Activated CD8-positive, alpha-beta memory T cell treated with anti-CD3 and anti-CD28 coated beads, Interleukin-2, amount 50 U/mL, for 1 hour (primary cell): Measurements from ENCODE around the gene CTXN2.

Experiments
- DNase-seq: peaks from one replicate; pipeline ENCODE4 v3.0.0-alpha.2; 2020; ENCODE audit errors: extremely low read depth

CTXN2 gene

DNA sequence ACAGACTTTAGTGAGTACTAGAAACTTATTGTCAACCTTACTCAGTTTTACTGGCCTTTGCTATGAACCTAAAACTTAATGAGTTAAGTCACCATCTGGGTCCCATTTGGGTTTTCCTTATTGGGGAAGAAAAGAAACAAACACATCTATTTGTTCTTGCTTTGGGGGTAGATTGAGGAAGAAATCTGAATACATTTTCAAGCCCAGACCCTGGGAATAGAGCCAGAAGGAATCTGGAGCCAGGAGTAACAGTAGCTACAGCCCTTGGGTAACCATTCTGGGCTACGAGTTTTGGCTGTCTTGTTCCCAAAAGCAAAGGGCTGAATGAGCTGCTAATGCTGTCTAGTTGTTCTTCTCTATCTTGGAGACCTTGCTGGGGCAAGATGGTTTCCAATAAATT lies 31.2 kb downstream of the CTXN2 start:
- DNase-seq: no peak

DNA sequence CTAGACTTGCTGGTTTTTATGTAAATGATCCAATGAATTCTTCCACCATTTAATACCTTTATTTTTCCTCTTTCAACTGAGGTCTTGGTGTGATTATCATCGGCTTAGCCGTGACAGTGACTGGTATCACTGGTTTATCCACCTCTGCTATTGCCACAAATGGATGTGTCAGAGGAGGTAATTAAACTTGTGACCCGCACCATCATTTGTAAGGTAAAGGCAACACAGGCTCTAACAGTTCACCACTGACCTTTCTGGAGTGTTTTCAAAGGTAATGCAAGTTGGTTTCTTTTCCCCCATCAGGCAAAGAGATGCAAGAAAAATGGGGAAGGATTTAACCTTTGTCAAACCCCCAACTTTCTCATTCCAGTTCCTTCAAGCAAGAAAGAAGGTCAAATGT lies 34.3 kb downstream of the CTXN2 start:
- DNase-seq: no peak

DNA sequence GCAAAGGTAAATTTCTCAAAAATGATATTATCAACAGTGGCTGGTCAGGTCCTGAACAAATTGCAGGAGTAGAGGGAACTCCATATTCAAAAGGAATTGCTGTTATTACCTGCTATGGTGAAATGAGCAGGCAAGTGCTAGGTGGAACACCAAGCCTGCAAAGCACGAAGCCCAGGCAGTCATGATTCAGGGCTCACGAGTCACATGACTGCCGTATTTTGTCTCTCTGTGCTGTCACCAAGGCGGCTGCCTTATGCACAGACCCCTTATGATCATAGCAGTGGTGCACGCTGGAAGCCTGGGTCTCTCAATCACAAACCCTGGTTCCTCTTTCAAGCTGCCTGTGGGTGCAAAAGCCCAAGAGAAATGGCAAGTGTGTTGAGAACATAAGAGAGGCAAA lies 39.0 kb downstream of the CTXN2 start:
- no peak for DNase-seq

DNA sequence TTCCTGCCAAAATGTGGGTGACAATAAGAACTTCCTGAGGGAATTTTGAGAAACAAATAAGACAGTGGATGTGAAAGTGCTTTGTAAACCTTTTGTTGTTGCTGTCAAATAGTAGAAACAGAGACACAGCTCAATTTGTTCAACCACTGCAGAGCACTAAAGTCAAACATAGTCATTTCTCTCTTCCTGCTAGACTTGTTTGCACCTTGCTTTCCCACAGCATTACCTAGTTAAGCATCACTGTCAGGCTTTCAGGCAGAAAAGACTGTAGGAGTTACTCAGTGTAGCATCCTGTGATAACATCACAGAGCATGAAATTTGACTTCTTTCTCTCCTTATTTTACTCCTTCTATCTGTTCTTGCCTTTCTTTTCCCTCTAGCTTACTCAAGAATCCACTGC lies 41.8 kb downstream of the CTXN2 start:
- DNase-seq: no peak

DNA sequence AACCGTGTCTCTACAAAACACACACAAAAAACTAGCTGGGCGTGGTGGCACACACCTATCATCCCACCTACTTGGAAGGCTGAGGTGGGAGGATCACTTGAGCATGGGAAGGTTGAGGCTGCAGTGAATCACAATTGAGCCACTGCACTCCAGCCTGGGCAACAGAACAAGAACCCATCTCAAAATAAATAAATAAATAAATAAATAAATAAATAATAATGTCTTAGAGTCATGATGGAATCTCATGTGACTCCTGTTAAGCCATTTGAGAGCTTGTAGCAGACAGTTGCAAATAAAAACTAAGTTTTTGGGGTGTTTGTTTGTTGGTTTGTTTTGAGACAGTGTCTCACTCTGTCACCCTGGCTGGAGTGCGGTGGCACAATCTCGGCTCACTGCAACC lies 47.9 kb downstream of the CTXN2 start:
- no peak for DNase-seq

DNA sequence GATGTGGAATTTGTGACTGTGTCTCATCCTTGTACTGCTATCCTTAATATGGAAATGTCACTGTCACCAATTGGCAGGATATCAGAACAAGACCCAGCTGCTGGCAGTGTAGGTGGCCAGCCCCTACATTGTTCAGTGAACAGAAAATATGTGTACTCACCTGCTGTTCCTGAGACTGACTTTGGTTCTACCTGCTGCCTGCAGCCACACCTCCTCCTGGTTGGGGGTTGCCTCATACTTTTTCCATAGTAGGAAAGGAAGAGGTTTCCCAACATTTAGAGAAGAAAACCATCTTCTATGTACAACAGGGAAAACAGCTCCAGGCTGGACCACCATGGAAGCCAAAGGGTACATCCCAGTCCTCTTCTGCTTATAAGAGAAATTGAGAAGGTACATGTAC lies 50.5 kb downstream of the CTXN2 start:
- no peak for DNase-seq

DNA sequence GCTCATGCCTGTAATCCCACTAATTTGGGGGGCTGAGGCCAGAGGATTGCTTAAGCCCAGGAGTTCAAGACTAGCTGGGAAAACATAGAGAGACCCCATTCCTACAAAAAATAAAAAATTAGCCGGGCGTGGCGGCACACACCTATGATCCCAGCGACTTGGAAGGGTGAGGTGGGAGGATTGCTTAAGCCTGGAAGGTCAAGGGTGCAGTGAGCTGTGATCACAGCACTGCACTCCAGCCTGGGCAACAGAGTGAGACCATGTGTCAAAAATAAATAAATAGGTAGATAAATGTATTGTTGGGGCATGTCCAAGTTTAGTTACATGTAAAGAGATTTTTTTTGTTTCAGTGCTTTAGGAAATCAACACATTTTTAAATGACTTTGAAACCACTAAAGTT lies 51.1 kb downstream of the CTXN2 start:
- no peak for DNase-seq

DNA sequence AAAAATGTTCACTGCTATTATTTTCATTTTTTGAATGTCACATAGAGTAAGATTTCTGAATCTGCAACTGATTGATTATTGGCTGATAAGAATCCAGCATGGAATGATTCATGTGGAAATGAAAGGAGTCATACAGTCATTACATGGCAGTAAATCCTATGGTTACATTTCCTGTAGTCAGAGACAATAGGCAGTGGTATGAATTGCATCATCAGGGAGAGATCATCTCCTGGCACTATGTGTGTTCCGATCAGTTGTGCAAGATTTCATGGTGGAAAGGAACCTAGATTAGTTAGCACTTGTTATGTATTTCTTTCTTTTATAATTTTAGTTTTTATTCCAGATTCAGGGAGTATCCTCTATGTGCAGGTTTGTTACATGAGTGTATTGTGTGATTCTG lies 53.5 kb downstream of the CTXN2 start:
- DNase-seq: no peak

DNA sequence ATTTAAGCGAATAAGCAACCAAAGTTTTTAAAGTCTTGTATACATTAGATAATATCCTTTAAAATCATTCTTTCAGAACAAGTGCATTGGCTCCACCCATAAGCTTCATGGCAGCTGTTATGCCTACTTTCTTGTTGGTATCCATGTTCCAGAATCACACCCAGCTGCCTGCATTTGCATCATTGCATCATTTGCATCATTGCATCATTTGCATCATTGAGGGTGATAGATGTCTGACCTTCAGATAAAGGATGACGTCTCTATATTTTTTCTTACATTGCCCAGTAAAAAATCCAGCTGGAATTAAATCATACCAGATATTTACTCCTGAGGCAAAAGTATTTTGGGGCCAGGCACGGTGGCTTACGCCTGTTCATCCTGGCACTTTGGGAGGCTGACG lies 56.9 kb downstream of the CTXN2 start:
- no peak for DNase-seq

DNA sequence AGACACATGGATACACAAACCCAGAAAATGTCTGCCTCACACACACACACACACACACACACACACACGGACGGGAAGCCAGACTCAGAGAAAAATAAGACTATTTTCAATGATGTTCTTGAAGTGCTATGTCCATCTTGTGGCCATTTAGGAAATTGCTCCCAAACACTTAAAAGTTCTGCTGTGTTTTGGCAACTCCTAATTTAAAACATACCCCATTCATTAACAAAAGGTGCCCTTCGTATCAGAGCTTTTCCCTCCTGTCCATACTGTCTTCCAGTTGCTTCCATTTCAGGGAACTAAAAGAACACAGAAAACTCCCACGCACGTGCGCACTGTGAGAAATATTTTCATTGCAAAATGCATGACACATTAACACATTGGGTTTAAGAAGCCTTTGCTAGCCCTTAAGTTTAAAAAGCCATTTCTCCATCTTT lies 59.2 kb downstream of the CTXN2 start:
- DNase-seq: no peak

DNA sequence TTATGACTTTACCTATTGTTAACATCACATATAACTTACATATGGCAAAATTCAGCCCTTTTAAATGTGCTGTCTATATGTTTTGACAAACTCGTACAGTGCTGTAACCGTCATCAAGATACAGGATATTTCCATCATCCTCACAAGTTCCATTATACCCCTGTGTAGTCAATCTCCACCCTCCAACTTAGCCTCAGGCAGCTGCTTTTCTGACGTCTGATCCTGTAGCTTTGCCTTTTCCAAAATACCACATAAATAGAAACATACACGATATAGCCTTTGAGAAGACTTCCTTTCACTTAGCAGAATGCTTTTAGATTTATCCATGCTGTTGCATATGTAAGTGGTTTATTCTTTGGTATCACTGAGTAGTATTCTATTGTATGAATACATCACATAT lies 61.7 kb downstream of the CTXN2 start:
- DNase-seq: no peak
